GM23338 (cell line): ENCODE measurements around the gene PSMC4.

Experiments
- CTCF ChIP-seq, 2 experiments: fragments of 200-600 bp in 1 of 2; sonication (generic) in 1 of 2; conservative IDR thresholded peaks; 2 replicates each; pipeline versions ENCODE4 v1.5.1 to v1.6.1; 2016 to 2017; ENCODE audit warnings: antibody characterized with exemption in 2 of 2, low read depth in 2 of 2, mild to moderate bottlenecking in 2 of 2, moderate library complexity in 1 of 2
- EZH2 ChIP-seq: fragments of 200-600 bp; sonication (generic); IDR thresholded peaks from one replicate; pipeline ENCODE4 v1.8.0; 2017; ENCODE audit warnings: antibody characterized with exemption, mild to moderate bottlenecking, low read depth; ENCODE audit not compliant: unreplicated experiment
- POLR2AphosphoS5 ChIP-seq: IDR thresholded peaks from 2 replicates; pipeline ENCODE4 v1.6.1; 2016; ENCODE audit warnings: antibody characterized with exemption, low read depth

GRCh38 chr19:39969266-39969665 is 1.7 kb upstream of the PSMC4 start:
- no peak for TF ChIP-seq CTCF (conservative IDR thresholded peaks at IDR 0.05; ENCODE audit: low read depth in 2 of 2)
- TF ChIP-seq POLR2AphosphoS5: no peak
- no peak for TF ChIP-seq EZH2
